Body of pancreas (tissue), 4 donors: Measurements from ENCODE around the gene FBXO42.

Experiments
- POLR2A ChIP-seq, 3 donors: fragments of 450-650 bp; IDR thresholded peaks; one replicate each; pipeline ENCODE4 v1.6.1; 2016; ENCODE audit warnings: antibody characterized with exemption in 3 of 3, mild to moderate bottlenecking in 2 of 3
- TF ChIP-seq, protein P1 (sequence below), 7 experiments: fragments of 450-650 bp in 4 of 7; fragments of 200-600 bp in 3 of 7; sonication (generic) in 3 of 7; IDR thresholded peaks; one replicate each; pipeline ENCODE4 v1.5.1; 2016 to 2019; ENCODE audit warnings: antibody characterized with exemption in 7 of 7

DNA sequence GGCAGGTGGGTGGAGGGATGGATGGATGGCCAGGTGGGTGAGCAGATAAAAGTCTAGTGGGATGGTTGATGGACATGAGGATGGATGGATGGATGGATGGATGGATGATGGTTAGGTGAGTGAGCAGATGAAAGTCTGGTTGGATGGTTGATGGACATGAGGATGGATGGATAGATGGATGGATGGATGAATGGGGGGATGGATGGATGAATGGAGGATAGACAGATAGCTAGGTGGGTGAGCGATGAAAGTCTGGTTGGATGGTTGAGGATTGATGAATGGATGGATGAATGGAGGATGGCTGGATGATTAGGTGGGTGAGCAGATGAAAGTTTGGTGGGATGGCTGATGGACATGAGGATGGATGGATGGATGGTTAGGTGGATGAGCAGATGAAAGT is 130.8 kb downstream of the FBXO42 start:
- TF ChIP-seq, protein P1, sequence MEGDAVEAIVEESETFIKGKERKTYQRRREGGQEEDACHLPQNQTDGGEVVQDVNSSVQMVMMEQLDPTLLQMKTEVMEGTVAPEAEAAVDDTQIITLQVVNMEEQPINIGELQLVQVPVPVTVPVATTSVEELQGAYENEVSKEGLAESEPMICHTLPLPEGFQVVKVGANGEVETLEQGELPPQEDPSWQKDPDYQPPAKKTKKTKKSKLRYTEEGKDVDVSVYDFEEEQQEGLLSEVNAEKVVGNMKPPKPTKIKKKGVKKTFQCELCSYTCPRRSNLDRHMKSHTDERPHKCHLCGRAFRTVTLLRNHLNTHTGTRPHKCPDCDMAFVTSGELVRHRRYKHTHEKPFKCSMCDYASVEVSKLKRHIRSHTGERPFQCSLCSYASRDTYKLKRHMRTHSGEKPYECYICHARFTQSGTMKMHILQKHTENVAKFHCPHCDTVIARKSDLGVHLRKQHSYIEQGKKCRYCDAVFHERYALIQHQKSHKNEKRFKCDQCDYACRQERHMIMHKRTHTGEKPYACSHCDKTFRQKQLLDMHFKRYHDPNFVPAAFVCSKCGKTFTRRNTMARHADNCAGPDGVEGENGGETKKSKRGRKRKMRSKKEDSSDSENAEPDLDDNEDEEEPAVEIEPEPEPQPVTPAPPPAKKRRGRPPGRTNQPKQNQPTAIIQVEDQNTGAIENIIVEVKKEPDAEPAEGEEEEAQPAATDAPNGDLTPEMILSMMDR (IDR thresholded peaks at IDR 0.05), result no peak
- TF ChIP-seq POLR2A (IDR thresholded peaks at IDR 0.05), result no peak
